ENCODE measurements around the gene BMPR1A.
"Not testable (repeated sequence)": the region's sequence is repeated elsewhere in the genome, so short reads cannot be mapped to it uniquely, and the experiment has no call there.

Gene BMPR1A

DNA sequence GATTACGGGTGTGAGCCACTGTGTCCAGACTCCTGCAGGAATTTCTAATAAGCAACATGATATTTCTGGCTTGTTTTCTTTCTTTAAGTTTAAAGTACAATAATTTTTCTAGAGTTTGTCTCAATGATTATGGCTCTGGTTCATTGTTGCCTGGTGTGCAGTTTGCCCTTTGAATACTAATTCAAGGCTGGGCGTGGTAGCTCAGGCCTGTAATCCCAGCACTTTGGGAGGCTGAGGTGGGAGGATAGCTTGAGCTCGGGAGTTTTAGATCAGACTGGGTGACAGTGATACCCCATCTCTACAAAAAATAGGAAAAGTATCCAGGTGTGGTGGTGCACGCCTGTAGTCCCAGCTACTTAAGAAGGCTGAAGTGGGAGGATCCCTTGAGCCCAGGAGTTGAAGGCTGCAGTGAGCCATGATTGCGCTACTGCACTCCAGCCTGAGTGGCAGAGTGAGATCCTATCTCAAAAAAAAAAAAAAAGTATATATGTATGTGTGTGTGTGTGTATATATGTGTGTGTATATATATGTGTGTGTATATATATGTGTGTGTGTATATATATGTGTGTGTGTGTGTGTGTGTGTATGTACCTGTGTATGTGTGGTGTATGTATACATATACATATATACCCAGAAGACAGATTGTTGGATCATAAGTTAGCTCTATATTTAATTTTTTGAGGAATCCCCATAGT lies 220.1 kb downstream of the BMPR1A start:
- Histone ChIP-seq H3K4me3 (replicated peaks; ENCODE audit: low read depth, low read length) (no peak overlapping the region), H3K36me3 (ENCODE audit: control insufficient read depth, insufficient read depth, low read length) (no peaks in the 10 kb centered on the region), H3K27me3 (replicated peaks; ENCODE audit: control insufficient read depth, insufficient read depth, low read length) (no peaks in the 10 kb centered on the region)
- DNase-seq (ENCODE audit: extremely low read depth, insufficient read length), result no peak
- TF ChIP-seq, protein P1, sequence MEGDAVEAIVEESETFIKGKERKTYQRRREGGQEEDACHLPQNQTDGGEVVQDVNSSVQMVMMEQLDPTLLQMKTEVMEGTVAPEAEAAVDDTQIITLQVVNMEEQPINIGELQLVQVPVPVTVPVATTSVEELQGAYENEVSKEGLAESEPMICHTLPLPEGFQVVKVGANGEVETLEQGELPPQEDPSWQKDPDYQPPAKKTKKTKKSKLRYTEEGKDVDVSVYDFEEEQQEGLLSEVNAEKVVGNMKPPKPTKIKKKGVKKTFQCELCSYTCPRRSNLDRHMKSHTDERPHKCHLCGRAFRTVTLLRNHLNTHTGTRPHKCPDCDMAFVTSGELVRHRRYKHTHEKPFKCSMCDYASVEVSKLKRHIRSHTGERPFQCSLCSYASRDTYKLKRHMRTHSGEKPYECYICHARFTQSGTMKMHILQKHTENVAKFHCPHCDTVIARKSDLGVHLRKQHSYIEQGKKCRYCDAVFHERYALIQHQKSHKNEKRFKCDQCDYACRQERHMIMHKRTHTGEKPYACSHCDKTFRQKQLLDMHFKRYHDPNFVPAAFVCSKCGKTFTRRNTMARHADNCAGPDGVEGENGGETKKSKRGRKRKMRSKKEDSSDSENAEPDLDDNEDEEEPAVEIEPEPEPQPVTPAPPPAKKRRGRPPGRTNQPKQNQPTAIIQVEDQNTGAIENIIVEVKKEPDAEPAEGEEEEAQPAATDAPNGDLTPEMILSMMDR (IDR thresholded peaks at IDR 0.05; ENCODE audit: insufficient read depth, low read length, poor library complexity, severe bottlenecking), result no peak

- H3K27me3 ChIP-seq (replicated peaks; ENCODE audit: control insufficient read depth, insufficient read depth, low read length); H3K36me3 ChIP-seq (ENCODE audit: control insufficient read depth, insufficient read depth, low read length); DNase-seq (ENCODE audit: extremely low read depth, insufficient read length); H3K4me3 ChIP-seq (replicated peaks; ENCODE audit: low read depth, low read length): not testable (repeated sequence)
Measured at GRCh38 chr10:86978457-86978856, 222.0 kb downstream of the BMPR1A start.

GRCh38 chr10:86979296-86979818 lies 222.9 kb downstream of the BMPR1A start:
- Histone ChIP-seq H3K36me3 (ENCODE audit: control insufficient read depth, insufficient read depth, low read length) (no peaks in the 10 kb centered on the region), H3K4me3 (replicated peaks; ENCODE audit: low read depth, low read length) (no peak overlapping the region), H3K27me3 (replicated peaks; ENCODE audit: control insufficient read depth, insufficient read depth, low read length) (no peaks in the 10 kb centered on the region)
- DNase-seq (ENCODE audit: extremely low read depth, insufficient read length), result no peak
- TF ChIP-seq, protein P1 (IDR thresholded peaks at IDR 0.05; ENCODE audit: insufficient read depth, low read length, poor library complexity, severe bottlenecking), result no peak

- DNase-seq (ENCODE audit: extremely low read depth, insufficient read length), result no peak
- no peaks in the 10 kb centered on the region for H3K36me3 ChIP-seq (ENCODE audit: control insufficient read depth, insufficient read depth, low read length)
- H3K4me3 ChIP-seq (replicated peaks; ENCODE audit: low read depth, low read length), result no peak overlapping the region
- no peaks in the 10 kb centered on the region for H3K27me3 ChIP-seq (replicated peaks; ENCODE audit: control insufficient read depth, insufficient read depth, low read length)
- TF ChIP-seq, protein P1 (IDR thresholded peaks at IDR 0.05; ENCODE audit: insufficient read depth, low read length, poor library complexity, severe bottlenecking), result no peak
Measured at GRCh38 chr10:86979977-86980448, 223.6 kb downstream of the BMPR1A start.

- H3K36me3 ChIP-seq (ENCODE audit: control insufficient read depth, insufficient read depth, low read length); H3K27me3 ChIP-seq (replicated peaks; ENCODE audit: control insufficient read depth, insufficient read depth, low read length); DNase-seq (ENCODE audit: extremely low read depth, insufficient read length); H3K4me3 ChIP-seq (replicated peaks; ENCODE audit: low read depth, low read length): not testable (repeated sequence)
Measured at GRCh38 chr10:86981020-86981419, 224.6 kb downstream of the BMPR1A start.

DNA sequence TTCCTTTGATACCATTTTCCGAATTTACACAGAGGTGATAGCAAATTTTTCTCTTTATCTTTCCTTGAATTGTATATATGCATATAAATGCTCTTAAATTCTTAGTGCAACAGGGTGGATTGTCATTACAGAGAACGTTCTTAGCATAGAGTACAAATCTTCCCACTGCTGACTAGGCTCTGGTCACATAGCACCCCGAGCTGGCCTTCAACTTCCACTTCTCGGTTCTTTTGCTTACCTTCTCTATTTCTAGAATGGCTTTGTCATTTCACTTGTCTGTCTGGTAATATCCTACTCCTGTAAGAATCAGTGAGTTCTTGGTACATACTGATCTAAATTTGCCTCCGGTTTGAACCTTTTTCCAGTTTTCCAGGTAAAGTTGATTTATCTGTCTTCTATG lies 225.3 kb downstream of the BMPR1A start:
- no peak for DNase-seq (ENCODE audit: extremely low read depth, insufficient read length)
- TF ChIP-seq, protein P1 (IDR thresholded peaks at IDR 0.05; ENCODE audit: insufficient read depth, low read length, poor library complexity, severe bottlenecking), result no peak
- Histone ChIP-seq H3K27me3 (replicated peaks; ENCODE audit: control insufficient read depth, insufficient read depth, low read length) (no peaks in the 10 kb centered on the region), H3K36me3 (ENCODE audit: control insufficient read depth, insufficient read depth, low read length) (no peaks in the 10 kb centered on the region), H3K4me3 (replicated peaks; ENCODE audit: low read depth, low read length) (no peak overlapping the region)

Measured in GM06990 (cell line).